DMS 273 treated with DMSO at 0.1 percent for 48 hours (cell line): ENCODE measurements around the gene ZBTB1.
A peak's percentile ranks its signal among the peaks of the same experiment; 100 is the strongest.
"Not testable (repeated sequence)": the region's sequence is repeated elsewhere in the genome, so short reads cannot be mapped to it uniquely, and the experiment has no call there.

Source experiments
- DNase-seq: peaks from one replicate; lab custom pipeline; 2025; lab: John Stamatoyannopoulos, UW

Gene ZBTB1

GRCh38 chr14:64525354-64525753 is 20.8 kb downstream of the ZBTB1 start:
- no peak for DNase-seq

DNA sequence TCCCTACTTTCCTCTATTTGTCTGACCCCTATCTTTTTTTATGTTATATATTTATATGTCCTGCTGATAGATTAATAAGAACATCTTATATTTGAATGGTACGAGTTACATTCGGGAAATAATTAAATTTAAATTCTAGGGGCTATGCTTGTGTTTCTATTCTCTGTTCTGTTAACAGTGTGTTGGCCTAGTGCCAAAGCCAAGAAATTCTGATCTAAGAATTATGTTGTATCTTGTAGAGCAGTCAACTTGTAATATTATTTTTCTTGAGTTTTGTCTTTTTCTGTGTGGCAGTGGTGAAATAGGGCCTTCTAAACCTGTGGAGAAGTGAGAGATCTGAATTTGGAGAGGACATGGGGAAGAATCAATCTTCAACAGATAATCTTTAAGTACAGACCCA is 27.0 kb downstream of the ZBTB1 start:
- no peak for DNase-seq

GRCh38 chr14:64536488-64537245 is 32.1 kb downstream of the ZBTB1 start:
- DNase-seq = no peak

GRCh38 chr14:64540208-64541202 is 35.9 kb downstream of the ZBTB1 start, which contains the start of gene HSPA2:
Gene HSPA2, plus strand, starts transcription at chr14:64540741. Its CDS starts 109 bp downstream, at chr14:64540850.
- DNase-seq = peak; percentile 99

GRCh38 chr14:64541261-64541971 is 36.8 kb downstream of the ZBTB1 start:
- DNase-seq = no peak

DNA sequence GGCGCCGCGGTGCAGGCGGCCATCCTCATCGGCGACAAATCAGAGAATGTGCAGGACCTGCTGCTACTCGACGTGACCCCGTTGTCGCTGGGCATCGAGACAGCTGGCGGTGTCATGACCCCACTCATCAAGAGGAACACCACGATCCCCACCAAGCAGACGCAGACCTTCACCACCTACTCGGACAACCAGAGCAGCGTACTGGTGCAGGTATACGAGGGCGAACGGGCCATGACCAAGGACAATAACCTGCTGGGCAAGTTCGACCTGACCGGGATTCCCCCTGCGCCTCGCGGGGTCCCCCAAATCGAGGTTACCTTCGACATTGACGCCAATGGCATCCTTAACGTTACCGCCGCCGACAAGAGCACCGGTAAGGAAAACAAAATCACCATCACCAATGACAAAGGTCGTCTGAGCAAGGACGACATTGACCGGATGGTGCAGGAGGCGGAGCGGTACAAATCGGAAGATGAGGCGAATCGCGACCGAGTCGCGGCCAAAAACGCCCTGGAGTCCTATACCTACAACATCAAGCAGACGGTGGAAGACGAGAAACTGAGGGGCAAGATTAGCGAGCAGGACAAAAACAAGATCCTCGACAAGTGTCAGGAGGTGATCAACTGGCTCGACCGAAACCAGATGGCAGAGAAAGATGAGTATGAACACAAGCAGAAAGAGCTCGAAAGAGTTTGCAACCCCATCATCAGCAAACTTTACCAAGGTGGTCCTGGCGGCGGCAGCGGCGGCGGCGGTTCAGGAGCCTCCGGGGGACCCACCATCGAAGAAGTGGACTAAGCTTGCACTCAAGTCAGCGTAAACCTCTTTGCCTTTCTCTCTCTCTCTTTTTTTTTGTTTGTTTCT is 37.6 kb downstream of the ZBTB1 start:
- no peak for DNase-seq

GRCh38 chr14:64542836-64543201 is 38.2 kb downstream of the ZBTB1 start:
- DNase-seq = no peak

DNA sequence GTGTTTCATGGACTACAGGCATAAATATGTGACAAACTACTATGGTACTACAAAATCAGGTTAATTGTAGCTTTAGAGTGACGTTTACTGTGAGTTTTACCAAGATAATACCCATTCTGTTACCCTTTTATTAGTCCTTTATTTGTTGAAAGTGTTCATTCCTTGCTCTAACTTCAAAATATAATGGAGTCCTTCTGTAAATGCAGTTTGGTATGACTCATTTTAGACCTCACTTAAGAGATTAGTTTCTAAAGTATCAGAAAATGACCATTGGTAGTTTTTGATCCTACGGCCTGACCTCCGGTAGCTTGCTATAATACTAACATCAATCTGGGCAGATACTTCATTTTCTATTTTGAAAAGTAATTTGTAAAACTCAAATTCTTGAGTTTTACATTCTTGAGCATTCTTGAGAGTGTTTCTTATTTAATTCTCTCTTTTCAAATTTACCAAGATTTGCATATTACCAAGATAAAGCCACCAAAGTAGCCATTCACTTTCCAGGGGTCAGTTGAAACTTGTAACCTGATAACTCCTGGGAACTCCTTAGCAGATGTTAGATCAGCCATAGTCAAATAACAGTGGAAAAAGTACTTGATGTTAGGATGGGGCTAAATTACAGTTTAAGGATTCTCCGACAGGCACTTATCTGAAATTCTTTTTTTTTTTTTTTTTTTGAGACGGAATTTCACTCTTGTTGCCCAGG is 40.2 kb downstream of the ZBTB1 start:
- no peak for DNase-seq

DNA sequence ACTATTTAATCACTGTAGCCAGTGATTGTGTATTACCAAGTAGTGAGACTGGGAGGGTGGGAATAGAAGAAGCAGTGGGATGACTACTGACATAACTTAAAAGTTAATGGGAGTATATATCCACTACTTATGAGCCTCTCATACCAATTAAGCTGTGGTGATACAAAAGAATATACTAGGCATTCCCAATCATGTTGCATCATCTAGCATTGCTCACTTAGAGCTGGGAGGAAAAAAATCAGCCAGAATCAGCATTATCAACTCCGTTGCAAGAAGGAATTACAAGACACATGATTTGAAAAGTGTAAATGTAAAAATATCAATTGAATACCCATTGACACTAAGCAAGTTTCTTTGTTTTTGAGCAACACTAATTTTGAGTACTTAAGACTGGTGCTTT is 44.4 kb downstream of the ZBTB1 start:
- DNase-seq = no peak

DNA sequence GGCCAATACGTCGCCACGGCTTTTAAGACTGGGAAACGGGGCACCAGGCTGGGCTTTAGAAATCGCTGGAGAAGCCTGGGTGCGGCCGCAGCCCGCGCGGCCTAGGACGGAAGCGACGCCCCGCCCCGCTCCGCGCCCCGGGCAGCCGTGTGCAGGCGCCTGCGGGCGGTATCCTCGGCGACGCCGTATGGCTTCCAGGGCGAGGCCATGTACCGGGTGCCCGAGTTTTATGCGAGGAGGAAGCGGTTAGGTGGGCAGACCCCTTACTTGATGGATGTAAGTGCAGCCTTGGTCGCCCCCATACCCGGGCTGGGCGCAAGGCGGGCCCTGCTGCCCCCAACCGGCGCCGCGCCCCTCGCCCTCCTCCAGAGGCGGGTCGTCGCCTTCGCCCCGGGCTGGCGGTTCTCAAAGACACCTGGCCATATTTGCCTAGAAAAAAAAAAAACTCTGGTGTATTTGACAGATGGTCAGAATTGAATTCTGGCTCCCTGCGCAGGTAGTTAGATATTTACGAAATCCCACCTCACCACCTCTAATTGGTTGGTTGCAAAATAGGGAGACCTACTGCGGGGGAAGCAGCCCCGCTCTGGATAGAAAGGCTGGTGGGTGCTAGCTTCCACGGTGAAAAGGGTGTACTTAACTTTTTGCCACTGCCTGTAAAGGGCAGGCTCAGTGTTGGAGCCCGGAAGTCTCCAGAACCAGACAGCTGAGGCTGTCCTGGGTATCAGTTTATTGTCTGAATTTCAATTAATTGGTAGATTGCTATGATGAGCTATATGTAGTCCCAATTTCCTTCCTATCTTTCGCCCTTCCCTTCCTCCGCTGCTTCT is 45.4 kb downstream of the ZBTB1 start, which contains the start of gene PPP1R36:
PPP1R36 (plus strand) TSS at position 171 of the 830 bp plus-strand sequence; CDS start at position 208, 37 bp downstream.
- DNase-seq = peak; percentile 67

DNA sequence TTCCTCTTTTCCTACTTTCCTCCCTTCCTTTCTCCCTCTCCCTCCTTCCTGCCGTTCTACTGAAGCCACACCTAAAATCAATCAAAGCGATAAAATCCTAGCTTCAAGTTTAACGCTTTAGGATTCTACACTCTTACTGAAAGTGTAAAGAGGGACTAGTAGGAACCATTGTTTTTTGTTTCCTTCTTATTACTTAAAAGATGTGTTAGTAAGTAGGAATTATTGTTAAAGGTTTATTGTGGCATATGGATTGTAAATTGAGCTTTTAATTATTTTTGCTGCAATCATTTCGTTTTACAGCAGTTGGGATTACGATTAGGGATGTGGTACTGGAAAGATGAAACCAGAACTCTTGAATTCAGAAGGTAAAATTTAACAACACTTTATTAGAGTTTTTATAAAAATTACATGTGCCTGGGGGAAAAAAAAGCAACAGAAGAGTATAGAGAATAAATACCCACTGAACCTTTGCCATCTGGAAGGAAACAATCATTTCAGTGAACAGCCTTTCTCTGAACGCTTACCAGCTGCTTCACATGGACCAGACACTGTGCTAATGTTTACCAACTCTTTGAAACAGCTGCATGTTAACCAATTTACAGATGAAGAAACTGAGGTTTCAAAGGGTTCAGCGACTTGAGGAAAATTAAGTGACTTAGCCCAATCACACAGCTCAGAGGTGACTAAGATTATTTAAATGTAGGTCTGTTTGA is 46.2 kb downstream of the ZBTB1 start:
- peak; percentile 44 for DNase-seq

DNA sequence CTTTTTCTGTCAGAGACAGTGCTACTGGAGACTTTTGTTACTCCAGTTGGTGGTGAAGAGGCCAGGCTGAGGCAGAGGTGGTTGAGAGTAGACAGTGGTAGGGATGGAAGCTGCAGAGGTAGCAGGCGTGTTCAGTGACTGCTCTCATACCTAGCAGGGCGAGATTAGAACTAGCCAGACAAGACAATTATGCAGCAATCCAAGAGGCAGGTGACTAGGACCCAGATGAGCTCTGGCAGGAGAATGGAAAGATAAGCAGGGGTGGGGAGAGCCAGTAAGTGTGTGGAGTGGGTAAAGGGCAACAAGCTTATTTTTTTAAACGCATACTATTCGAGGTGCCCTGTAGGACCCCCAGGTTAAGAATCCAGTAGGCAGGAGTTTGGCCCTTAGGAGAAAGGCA is 50.0 kb downstream of the ZBTB1 start:
- no peak for DNase-seq

DNA sequence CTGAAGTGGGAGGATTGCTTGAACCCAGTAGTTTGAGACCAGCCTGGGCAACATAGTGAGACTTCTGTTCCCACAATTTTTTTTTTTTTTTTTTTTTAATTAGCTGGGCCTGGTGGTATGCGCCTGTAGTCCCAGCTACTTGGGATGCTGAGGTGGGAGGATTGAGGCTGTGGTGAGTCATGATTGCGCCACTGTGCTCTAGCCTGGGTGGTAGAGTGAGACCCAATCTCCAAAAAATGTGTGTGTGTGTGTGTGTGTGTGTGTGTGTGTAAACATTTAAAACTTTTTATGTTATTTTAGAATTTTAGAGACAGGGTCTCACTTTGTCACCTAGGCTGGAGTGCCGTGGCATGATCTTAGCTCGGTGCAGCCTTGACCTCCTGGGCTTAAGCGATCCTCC is 52.0 kb downstream of the ZBTB1 start:
- no peak for DNase-seq

DNA sequence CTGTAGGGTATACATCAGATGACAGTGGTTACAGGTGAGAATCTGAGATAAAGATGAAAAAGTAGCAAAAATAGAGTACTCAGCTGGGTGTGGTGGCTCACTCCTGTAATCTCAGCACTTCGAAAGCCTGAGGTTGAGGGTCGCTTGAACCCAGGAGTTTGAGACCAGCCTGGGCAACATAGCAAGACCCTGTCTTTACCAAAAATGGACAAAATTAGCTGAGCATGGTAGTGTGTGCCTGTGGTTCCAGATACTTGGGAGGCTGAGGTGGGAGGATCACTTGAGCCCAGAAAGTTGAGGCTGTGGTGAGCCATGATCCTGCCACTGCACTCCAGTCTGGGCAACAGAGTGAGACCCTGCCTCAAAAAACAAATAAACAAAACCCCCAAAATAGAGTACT is 53.6 kb downstream of the ZBTB1 start:
- DNase-seq = not testable (repeated sequence)

GRCh38 chr14:64561631-64562030 is 57.1 kb downstream of the ZBTB1 start:
- DNase-seq = no peak

DNA sequence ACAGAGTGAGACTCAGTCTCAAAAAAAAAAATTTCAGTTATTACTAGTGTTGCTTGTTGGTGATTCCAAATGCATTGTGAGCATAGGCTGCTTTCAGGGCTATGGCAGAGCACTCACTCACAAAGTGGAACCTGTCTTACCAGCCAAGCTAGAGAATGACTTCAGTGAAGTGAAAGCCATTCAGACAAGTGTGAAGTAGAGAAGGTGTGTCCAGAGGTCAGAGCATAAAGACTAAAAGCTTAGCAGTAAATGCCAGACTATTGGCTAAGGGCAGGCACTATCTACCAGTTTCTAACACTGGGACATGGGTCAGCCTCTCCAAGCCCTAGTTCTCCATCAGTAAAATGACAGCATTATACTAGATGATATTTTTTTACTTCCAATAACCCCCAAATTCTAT is 57.9 kb downstream of the ZBTB1 start:
- no peak for DNase-seq

GRCh38 chr14:64563696-64564095 is 59.1 kb downstream of the ZBTB1 start:
- DNase-seq = no peak

DNA sequence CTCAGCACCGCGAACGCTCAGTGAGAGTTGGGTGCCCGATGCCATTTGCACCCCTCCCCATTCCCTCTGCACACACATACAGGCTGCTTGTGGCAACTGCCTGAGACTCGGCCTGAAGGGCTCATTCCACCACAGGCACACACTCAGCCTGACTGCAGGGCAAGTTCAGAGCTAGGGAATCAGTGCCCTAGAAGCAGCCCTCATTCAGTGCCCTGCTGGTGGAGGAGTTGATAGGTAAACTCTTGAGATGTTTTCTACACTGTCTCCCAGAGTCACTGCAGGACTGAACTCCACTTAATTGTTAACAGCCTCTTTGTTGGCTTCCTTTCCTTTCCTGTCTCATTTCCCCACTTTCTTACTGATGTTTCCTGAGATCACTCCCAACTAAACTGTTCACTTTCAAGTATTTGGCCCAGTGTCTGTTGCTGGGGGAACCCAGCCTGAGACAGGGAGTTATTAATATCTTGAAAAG is 62.1 kb downstream of the ZBTB1 start:
- no peak for DNase-seq

GRCh38 chr14:64569138-64569631 is 64.6 kb downstream of the ZBTB1 start:
- DNase-seq = no peak
